MM.1S (cell line): ENCODE results near the gene SMU1.

Source experiments
- DNase-seq: peaks from one replicate; pipeline ENCODE4 v3.0.0-alpha.2; 2015
- H2AFZ ChIP-seq: fragments of 300-600 bp; sonication (generic); 2 replicates; pipeline ENCODE4 v1.6.0; 2016; ENCODE audit warnings: antibody characterized with exemption, low read length
- H3F3A ChIP-seq: fragments of 300-600 bp; sonication (generic); 2 replicates; pipeline ENCODE4 v1.6.1; 2016; ENCODE audit warnings: mild to moderate bottlenecking, antibody characterized with exemption, low read length, moderate library complexity, mixed read lengths; ENCODE audit not compliant: insufficient read depth
- H3K27ac ChIP-seq: fragments of 300-600 bp; sonication (generic); 2 replicates; pipeline ENCODE4 v1.5.1; 2016; ENCODE audit warnings: mild to moderate bottlenecking, low read length
- H3K27me3 ChIP-seq: fragments of 300-600 bp; sonication (generic); replicated peaks from 2 replicates; pipeline ENCODE4 v1.6.0; 2016; ENCODE audit warnings: low read length; ENCODE audit not compliant: insufficient read depth
- H3K36me3 ChIP-seq: fragments of 300-600 bp; sonication (generic); replicated peaks from 2 replicates; pipeline ENCODE4 v1.6.1; 2016; ENCODE audit warnings: mild to moderate bottlenecking, low read length, mixed read lengths; ENCODE audit not compliant: insufficient read depth
- H3K4me1 ChIP-seq: fragments of 300-600 bp; sonication (generic); 2 replicates; pipeline ENCODE4 v1.6.1; 2016; ENCODE audit warnings: low read length, mixed read lengths
- H3K4me2 ChIP-seq: fragments of 300-600 bp; sonication (generic); 2 replicates; pipeline ENCODE4 v1.6.0; 2016; ENCODE audit warnings: low read depth, low read length
- H3K4me3 ChIP-seq: fragments of 300-600 bp; sonication (generic); 2 replicates; pipeline ENCODE4 v1.5.1; 2016; ENCODE audit warnings: low read length, mixed read lengths
- H3K79me2 ChIP-seq: fragments of 300-600 bp; sonication (generic); 2 replicates; pipeline ENCODE4 v1.6.1; 2016; ENCODE audit warnings: mixed run types, low read length, mixed read lengths
- H3K9ac ChIP-seq: fragments of 300-600 bp; sonication (generic); 2 replicates; pipeline ENCODE4 v1.6.1; 2016; ENCODE audit warnings: low read length, mixed read lengths
- H3K9me2 ChIP-seq: fragments of 300-600 bp; sonication (generic); replicated peaks from 2 replicates; pipeline ENCODE4 v1.6.1; 2016; ENCODE audit warnings: mild to moderate bottlenecking, low read length, mixed read lengths; ENCODE audit not compliant: insufficient read depth
- H3K9me3 ChIP-seq: fragments of 300-600 bp; sonication (generic); replicated peaks from 2 replicates; pipeline ENCODE4 v1.6.1; 2016; ENCODE audit warnings: mild to moderate bottlenecking, low read length, mixed read lengths; ENCODE audit not compliant: insufficient read depth
- H4K20me1 ChIP-seq: fragments of 300-600 bp; sonication (generic); 2 replicates; pipeline ENCODE4 v1.6.1; 2016; ENCODE audit warnings: mild to moderate bottlenecking, low read length, moderate library complexity, mixed read lengths; ENCODE audit not compliant: insufficient read depth
- EZH2 ChIP-seq: fragments of 300-600 bp; sonication (generic); optimal IDR thresholded peaks from 2 replicates; pipeline ENCODE3; 2017; ENCODE audit warnings: low read depth, mild to moderate bottlenecking, antibody characterized with exemption, low read length, mixed read lengths
- EZH2phosphoT487 ChIP-seq: fragments of 300-600 bp; sonication (generic); IDR thresholded peaks from 2 replicates; pipeline ENCODE4 v1.6.1; 2018; ENCODE audit warnings: antibody characterized with exemption, low read length
- TF ChIP-seq, protein P1 (sequence below): fragments of 300-600 bp; sonication (generic); IDR thresholded peaks from 2 replicates; pipeline ENCODE4 v1.5.1; 2016; ENCODE audit warnings: antibody characterized with exemption, low read length, mixed read lengths

Gene SMU1

DNA sequence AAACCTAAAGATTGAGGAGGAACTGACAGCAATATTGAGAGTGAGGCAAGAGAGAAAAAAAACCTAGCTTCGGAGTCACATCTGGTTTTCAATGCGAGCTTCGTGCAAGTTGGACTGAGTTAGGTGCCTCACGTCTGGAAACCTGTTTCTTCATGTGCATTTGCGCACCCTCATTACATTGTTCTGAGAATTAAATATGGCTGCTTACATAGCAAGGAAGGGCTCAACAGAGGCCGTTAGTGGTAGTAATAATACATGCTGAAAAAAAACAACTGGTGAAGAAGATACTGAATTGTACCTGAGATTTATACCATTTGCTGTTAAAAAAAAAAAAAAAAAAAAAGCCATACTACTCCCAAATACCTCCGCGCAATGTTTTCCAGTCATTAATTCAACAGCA is 32.8 kb downstream of the SMU1 start:
- no peak overlapping the region for H3K9ac ChIP-seq
- no peaks in the 10 kb centered on the region for H3K9me3 ChIP-seq
- H4K20me1 ChIP-seq: 0 out of 2 replicates have a peak, but pooled peaks cover 2% of the 10 kb centered on the region
- H3K4me1 ChIP-seq: no peaks in the 10 kb centered on the region
- peaks cover 2% of the 10 kb centered on the region; the same call in 1 of the 2 replicates for H3K36me3 ChIP-seq
- H3F3A ChIP-seq: peaks cover 42% of the 10 kb centered on the region
- peak overlapping the region; percentile 45; the same call in 1 of the 2 replicates for H3K4me3 ChIP-seq
- DNase-seq: no peak
- TF ChIP-seq EZH2: no peak
- TF ChIP-seq, protein P1, sequence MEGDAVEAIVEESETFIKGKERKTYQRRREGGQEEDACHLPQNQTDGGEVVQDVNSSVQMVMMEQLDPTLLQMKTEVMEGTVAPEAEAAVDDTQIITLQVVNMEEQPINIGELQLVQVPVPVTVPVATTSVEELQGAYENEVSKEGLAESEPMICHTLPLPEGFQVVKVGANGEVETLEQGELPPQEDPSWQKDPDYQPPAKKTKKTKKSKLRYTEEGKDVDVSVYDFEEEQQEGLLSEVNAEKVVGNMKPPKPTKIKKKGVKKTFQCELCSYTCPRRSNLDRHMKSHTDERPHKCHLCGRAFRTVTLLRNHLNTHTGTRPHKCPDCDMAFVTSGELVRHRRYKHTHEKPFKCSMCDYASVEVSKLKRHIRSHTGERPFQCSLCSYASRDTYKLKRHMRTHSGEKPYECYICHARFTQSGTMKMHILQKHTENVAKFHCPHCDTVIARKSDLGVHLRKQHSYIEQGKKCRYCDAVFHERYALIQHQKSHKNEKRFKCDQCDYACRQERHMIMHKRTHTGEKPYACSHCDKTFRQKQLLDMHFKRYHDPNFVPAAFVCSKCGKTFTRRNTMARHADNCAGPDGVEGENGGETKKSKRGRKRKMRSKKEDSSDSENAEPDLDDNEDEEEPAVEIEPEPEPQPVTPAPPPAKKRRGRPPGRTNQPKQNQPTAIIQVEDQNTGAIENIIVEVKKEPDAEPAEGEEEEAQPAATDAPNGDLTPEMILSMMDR: no peak
- no peak for TF ChIP-seq EZH2phosphoT487
- no peaks in the 10 kb centered on the region for H3K9me2 ChIP-seq
- peak overlapping the region; percentile 37; the same call in 1 of the 2 replicates for H3K4me2 ChIP-seq
- H2AFZ ChIP-seq: no peak overlapping the region
- no peaks in the 10 kb centered on the region for H3K27me3 ChIP-seq
- H3K27ac ChIP-seq: no peak overlapping the region
- H3K79me2 ChIP-seq: no peaks in the 10 kb centered on the region

DNA sequence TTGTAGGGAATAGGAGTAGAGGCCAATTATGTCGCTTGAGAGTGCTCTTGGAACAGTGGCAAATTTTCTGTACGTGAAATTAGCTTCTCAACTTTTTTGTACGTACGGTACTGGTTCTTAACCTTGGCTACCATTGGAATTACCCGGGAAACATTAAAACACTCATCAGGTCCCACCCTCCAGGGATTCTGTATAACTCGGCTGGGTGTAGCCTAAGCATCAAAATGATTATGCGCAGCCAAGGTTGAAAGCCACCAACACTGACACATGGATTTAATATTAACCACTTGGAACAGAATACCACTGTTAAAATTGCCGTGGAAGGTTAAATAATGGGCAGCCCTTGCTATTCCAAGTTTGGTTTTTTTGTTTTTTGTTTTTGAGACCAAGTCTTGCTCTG is 34.0 kb downstream of the SMU1 start:
- H3K4me1 ChIP-seq: no peaks in the 10 kb centered on the region
- TF ChIP-seq EZH2 (no peak), EZH2phosphoT487 (no peak)
- TF ChIP-seq, protein P1: no peak
- H2AFZ ChIP-seq: no peak overlapping the region
- no peaks in the 10 kb centered on the region for H3K9me3 ChIP-seq
- peaks cover 8% of the 10 kb centered on the region for H3K36me3 ChIP-seq
- H3K4me3 ChIP-seq: no peak overlapping the region
- no peak overlapping the region for H3K9ac ChIP-seq
- 0 out of 2 replicates have a peak, but pooled peaks cover 4% of the 10 kb centered on the region for H4K20me1 ChIP-seq
- no peak overlapping the region for H3K27ac ChIP-seq
- peaks cover 47% of the 10 kb centered on the region for H3F3A ChIP-seq
- no peaks in the 10 kb centered on the region for H3K27me3 ChIP-seq
- peaks cover 4% of the 10 kb centered on the region; the same call in 1 of the 2 replicates for H3K79me2 ChIP-seq
- H3K9me2 ChIP-seq: no peaks in the 10 kb centered on the region
- no peak overlapping the region for H3K4me2 ChIP-seq
- DNase-seq: no peak

DNA sequence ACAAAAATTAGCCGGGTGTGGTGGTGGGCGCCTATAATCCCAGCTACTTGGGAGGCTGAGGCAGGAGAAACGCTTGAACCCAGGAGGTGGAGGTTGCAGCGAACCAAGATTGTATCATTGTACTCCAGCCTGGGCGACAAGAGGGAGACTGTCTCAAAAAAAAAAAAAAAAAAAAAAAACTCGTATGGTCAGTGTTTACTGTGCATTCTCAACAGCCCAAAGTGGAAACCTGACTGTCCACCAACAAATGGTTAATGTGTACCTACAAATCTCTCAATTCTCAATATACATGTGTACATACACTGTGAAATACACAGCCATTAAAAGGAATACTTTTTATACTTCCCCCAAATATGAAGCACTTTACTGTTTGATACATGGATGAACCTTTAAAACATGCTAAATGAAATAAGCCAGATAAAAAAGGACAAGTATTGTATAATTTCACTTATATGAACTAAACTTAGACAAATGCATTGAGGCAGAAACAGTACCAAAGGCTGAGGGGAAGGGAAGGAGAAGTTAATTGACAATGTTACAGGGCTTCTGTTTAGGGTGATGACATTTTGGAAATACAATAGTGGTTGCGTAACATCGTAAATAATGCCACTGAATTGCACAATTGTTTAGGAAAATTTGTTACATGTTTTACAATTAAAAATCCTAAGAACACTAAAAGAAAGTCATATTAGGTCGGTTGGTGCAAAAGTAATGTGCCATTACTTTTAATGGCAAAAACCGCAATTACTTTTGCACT is 34.9 kb downstream of the SMU1 start:
- no peaks in the 10 kb centered on the region for H3K27me3 ChIP-seq
- no peak overlapping the region for H3K9ac ChIP-seq
- H3K36me3 ChIP-seq: peaks cover 14% of the 10 kb centered on the region
- H4K20me1 ChIP-seq: 0 out of 2 replicates have a peak, but pooled peaks cover 4% of the 10 kb centered on the region
- H3K4me2 ChIP-seq: no peak overlapping the region
- H3K4me3 ChIP-seq: no peak overlapping the region
- H3K9me3 ChIP-seq: no peaks in the 10 kb centered on the region
- H3K9me2 ChIP-seq: no peaks in the 10 kb centered on the region
- no peaks in the 10 kb centered on the region for H3K4me1 ChIP-seq
- H3K27ac ChIP-seq: no peak overlapping the region
- H3K79me2 ChIP-seq: peaks cover 8% of the 10 kb centered on the region
- no peak for DNase-seq
- TF ChIP-seq, protein P1: no peak
- TF ChIP-seq EZH2: no peak
- TF ChIP-seq EZH2phosphoT487: no peak
- no peak overlapping the region for H2AFZ ChIP-seq
- peaks cover 47% of the 10 kb centered on the region for H3F3A ChIP-seq
